WERI-Rb-1 (cell line): ENCODE measurements around the gene FBXW9.
"Not testable (repeated sequence)": the region's sequence is repeated elsewhere in the genome, so short reads cannot be mapped to it uniquely, and the experiment has no call there.

Source experiments
- DNase-seq: peaks from one replicate; pipeline ENCODE4 v3.0.0-alpha.2; 2020
- H3K27ac ChIP-seq: fragments of 250-450 bp; sonication (Bioruptor Pico); 2 replicates; pipeline ENCODE4 v1.5.1; 2020; ENCODE audit warnings: mild to moderate bottlenecking, moderate library complexity
- H3K27me3 ChIP-seq: fragments of 250-450 bp; sonication (Bioruptor Pico); 2 replicates; pipeline ENCODE4 v1.5.1; 2021; ENCODE audit warnings: mild to moderate bottlenecking, low read depth, moderate library complexity; ENCODE audit not compliant: insufficient read depth, severe bottlenecking
- H3K36me3 ChIP-seq: fragments of 250-450 bp; sonication (Bioruptor Pico); 2 replicates; pipeline ENCODE4 v1.5.1; 2020; ENCODE audit warnings: mild to moderate bottlenecking, moderate library complexity
- H3K4me3 ChIP-seq: 2 replicates; pipeline ENCODE4 v1.5.1; 2011; ENCODE audit warnings: low read depth, mild to moderate bottlenecking, control low read depth, low read length
- H3K9me3 ChIP-seq: fragments of 250-450 bp; sonication (Bioruptor Pico); 2 replicates; pipeline ENCODE4 v1.5.1; 2021; ENCODE audit warnings: mild to moderate bottlenecking, moderate library complexity; ENCODE audit not compliant: severe bottlenecking
- TF ChIP-seq, protein P1 (sequence below): IDR thresholded peaks from 2 replicates; pipeline ENCODE4 v1.5.1; 2011; ENCODE audit warnings: low read depth, mild to moderate bottlenecking, control low read depth, inconsistent platforms, low read length

FBXW9 gene

GRCh38 chr19:12720296-12720695 is 23.9 kb upstream of the FBXW9 start:
- no peaks in the 10 kb centered on the region for H3K9me3 ChIP-seq

DNA sequence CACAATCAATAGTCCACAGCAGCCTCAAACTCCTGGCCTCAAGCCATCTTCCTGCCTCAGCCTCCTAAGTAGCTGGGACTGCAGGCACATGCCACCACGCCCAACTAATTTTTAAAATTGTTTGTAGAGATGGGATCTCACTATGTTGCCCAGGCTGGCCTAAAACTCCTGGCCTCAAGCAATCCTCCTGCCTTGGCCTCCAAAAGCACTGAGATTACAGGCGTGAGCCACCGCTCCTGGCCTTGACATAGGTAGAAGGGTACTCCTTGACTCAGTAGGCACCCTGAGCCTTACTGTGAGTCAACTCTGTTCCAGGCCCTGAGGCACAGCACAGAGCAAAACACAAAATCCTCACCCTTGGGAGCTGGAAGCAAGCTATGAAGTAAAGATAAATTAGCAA is 19.5 kb upstream of the FBXW9 start:
- H3K27me3 ChIP-seq: no peaks in the 10 kb centered on the region
- peaks cover 94% of the 10 kb centered on the region for H3K36me3 ChIP-seq
- no peak for DNase-seq
- TF ChIP-seq, protein P1, sequence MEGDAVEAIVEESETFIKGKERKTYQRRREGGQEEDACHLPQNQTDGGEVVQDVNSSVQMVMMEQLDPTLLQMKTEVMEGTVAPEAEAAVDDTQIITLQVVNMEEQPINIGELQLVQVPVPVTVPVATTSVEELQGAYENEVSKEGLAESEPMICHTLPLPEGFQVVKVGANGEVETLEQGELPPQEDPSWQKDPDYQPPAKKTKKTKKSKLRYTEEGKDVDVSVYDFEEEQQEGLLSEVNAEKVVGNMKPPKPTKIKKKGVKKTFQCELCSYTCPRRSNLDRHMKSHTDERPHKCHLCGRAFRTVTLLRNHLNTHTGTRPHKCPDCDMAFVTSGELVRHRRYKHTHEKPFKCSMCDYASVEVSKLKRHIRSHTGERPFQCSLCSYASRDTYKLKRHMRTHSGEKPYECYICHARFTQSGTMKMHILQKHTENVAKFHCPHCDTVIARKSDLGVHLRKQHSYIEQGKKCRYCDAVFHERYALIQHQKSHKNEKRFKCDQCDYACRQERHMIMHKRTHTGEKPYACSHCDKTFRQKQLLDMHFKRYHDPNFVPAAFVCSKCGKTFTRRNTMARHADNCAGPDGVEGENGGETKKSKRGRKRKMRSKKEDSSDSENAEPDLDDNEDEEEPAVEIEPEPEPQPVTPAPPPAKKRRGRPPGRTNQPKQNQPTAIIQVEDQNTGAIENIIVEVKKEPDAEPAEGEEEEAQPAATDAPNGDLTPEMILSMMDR: no peak
- H3K4me3 ChIP-seq: no peak overlapping the region
- no peaks in the 10 kb centered on the region for H3K9me3 ChIP-seq
- H3K27ac ChIP-seq: no peak overlapping the region

More at GRCh38 chr19:12720296-12720695, 23.9 kb upstream of the FBXW9 start:
- Histone ChIP-seq H3K4me3 (peak overlapping the region; percentile 87), H3K27ac (no peak overlapping the region; the same call in 1 of the 2 replicates), H3K27me3 (no peaks in the 10 kb centered on the region), H3K36me3 (peaks cover 54% of the 10 kb centered on the region)
- TF ChIP-seq, protein P1: no peak
- no peak for DNase-seq

DNA sequence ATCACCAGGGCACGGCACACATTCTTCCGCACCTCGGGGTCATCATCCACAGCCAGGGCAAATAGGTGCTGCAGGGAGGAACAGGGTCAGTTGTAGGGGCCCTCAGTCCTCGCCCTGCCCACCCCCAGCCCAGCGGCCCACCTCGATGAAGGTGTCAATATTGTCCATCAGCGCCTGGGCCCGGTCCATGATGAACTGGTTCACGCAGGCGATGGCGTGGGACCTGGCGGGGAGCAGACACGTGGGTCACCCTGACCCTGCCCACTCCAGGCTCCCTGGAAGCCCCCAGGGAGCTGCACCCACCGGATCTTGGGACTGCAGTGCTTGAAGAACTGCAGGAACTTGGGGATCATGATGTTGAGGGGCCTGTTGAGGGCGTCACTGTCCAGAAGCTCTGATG is 18.7 kb upstream of the FBXW9 start:
- no peaks in the 10 kb centered on the region for H3K9me3 ChIP-seq
- H3K4me3 ChIP-seq: no peak overlapping the region
- TF ChIP-seq, protein P1: no peak
- DNase-seq: no peak
- H3K27ac ChIP-seq: no peak overlapping the region
- peaks cover 95% of the 10 kb centered on the region for H3K36me3 ChIP-seq
- H3K27me3 ChIP-seq: no peaks in the 10 kb centered on the region

- H3K9me3 ChIP-seq, DNase-seq, H3K27ac ChIP-seq, H3K27me3 ChIP-seq, H3K4me3 ChIP-seq: not testable (repeated sequence)
- peaks cover 94% of the 10 kb centered on the region for H3K36me3 ChIP-seq
Observed at GRCh38 chr19:12713304-12713703, 16.9 kb upstream of the FBXW9 start.

DNA sequence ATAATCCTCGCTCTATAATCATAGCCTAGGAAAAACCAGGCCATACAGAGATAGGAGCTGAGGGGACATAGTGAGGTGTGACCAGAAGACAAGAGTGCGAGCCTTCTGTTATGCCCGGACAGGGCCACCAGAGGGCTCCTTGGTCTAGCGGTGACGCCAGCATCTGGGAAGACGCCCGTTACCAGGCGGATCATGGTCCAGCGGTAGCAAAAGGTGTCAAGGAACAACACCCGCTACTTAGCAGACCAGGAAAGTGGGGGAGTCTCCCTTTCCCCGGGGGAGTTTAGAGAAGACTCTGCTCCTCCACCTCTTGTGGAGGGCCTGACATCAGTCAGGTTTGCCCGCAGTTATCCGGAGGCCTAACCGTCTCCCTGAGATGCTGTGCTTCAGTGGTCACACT is 15.6 kb upstream of the FBXW9 start:
- peaks cover 85% of the 10 kb centered on the region for H3K36me3 ChIP-seq
- not testable (repeated sequence) for H3K27ac ChIP-seq, H3K9me3 ChIP-seq, H3K4me3 ChIP-seq, H3K27me3 ChIP-seq
- DNase-seq: peak; percentile 60

- Histone ChIP-seq H3K4me3 (no peak overlapping the region), H3K9me3 (no peaks in the 10 kb centered on the region), H3K27me3 (no peaks in the 10 kb centered on the region), H3K36me3 (peaks cover 85% of the 10 kb centered on the region), H3K27ac (no peak overlapping the region)
- no peak for DNase-seq
- TF ChIP-seq, protein P1: no peak
Observed at GRCh38 chr19:12711187-12711586, 14.8 kb upstream of the FBXW9 start.

DNA sequence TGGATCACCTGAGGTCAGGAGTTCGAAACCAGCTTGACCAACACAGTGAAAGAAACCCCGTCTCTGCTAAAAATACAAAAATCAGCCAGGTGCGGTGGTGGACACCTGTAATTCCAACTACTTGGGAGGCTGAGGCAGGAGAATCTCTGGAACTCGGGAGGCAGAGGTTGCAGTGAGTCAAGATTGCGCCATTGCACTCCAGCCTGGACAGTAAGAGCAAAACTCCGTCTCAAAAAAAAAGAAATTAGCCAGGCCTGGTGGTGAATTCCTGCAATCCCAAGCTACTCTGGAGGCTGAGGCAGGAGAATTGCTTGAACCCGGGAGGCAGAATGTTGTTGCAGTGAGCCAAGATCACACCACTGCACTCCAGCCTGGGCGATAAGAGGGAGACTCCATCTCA is 12.2 kb upstream of the FBXW9 start:
- H3K4me3 ChIP-seq: no peak overlapping the region
- H3K9me3 ChIP-seq: no peaks in the 10 kb centered on the region
- TF ChIP-seq, protein P1: no peak
- no peak for DNase-seq
- H3K36me3 ChIP-seq: peaks cover 86% of the 10 kb centered on the region
- H3K27me3 ChIP-seq: no peaks in the 10 kb centered on the region
- no peak overlapping the region for H3K27ac ChIP-seq
